T47D (cell line): ENCODE data around the gene ZNF516.

Experiments used
- DNase-seq, 2 experiments: peaks; one replicate each; pipeline versions ENCODE4 v3.0.0 to v3.0.0-alpha.2; 2011 to 2012; ENCODE audit warnings: low read depth in 1 of 2, low spot score in 1 of 2
- JUND ChIP-seq: IDR thresholded peaks from 2 replicates; pipeline ENCODE4 v1.6.1; 2012; ENCODE audit warnings: low read depth
- in situ Hi-C: cut with HindIII; loops from 2 replicates; pipeline ENCODE4 v1.10.0; 2016; ENCODE audit warnings: low sequenced_read_pairs, low pct_unique_long_range_greater_than_20kb

Gene ZNF516

DNA sequence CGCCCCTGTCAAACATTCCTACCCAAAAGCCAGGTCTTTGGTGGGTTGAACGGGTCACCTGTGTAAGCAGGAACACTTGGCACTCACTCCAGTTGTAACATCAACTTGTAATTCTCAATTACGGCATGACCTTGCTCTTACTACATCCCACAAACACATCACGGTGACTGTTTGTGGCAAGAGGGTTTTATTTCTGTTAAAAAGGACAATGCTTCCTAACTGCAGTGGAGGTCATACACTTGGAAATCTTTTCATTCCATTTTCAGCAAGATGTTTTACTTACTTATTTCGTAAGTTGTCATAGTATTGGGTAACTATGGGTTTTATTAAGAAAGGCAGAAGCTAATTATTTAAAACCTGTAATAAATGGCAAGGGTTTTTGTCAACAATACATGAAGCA, 126.1 kb downstream of the ZNF516 start:
- in situ Hi-C loops = no loop called here
- TF ChIP-seq JUND = no peak
- no peak for DNase-seq

DNA sequence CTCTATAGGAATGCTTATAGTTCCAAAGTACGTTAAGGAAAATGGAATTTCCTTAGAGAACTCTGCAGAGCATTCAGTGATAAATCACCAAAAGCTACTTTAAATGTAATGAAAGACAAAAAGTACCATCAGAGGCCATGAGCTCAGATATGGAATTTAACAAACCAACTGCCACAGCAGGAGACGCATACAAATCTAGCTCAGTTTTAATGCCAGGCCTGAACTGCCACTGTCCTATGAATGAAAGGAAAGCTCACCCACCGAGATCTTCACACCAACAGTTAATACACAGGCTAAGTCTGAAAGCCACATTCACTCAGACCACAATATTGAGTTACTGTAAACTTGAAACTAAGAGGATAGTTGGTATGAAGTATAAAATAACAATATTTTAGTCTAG, 126.8 kb downstream of the ZNF516 start:
- TF ChIP-seq JUND = no peak
- in situ Hi-C loops = no loop called here
- no peak for DNase-seq

DNA sequence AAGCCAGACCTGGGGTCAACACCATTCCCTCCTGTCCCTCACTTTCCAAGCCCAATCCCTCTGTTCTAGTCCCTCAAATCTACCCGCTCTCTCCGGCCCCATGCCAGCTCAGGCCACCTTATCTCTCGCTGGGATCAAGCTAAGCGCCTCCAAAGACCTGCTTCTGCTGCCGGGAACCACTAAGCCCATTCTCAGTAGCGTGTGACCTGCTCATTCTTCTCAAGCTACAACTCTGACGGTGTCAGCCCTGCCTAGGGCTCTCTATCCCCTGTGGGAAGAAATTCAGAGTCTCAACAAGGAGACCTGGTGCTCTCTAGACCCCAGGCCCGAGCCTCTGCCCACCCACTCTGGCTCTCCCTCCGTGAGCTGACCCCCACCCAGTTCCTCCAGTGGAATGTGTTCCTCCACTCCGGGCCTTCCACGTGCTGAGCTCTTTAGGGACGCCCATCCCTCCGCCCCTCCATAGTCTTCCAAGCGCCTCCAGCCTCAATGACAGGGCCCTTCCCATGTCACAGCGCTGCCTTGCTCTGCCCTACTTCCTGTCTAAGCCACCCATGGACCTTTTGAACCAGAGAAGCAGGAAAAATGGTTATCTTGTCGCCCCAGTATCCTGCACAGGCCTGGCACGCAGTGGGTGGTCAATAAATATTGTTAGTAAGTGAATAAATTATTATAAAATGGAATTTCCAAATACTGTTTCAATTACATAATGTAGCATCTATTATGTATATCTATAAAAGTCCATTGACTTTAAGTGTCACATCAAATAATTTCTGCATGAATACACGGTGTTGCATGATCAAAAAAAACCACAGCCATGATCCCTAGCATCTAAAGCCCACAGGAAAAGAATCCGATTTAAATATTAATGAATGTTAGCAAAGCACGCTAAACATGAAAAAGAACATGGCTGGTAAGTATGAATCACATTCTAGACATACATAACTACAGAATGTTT, 127.6 kb downstream of the ZNF516 start:
- in situ Hi-C loops = no loop called here
- no peak for DNase-seq
- TF ChIP-seq JUND = no peak

DNA sequence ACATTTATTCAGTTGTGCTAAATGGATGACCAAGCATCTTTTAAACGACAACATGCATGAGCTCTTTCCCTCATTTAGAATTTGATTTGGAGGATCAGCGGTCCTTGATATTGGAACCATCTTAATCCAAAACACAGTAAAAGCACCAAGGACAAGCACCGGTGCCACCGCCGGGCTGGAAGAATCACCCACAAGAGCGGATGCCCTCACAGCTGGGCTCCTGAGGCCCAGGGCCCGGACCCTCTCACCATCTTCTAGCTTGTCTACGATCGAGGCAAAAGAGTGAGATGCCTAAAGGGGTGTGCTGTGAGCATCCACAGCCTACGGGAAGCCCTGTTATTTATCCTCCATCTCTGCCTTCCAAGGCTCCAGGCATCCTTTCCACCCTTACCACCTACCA, 129.5 kb downstream of the ZNF516 start:
- TF ChIP-seq JUND = no peak
- DNase-seq = no peak
- in situ Hi-C loops = no loop called here

DNA sequence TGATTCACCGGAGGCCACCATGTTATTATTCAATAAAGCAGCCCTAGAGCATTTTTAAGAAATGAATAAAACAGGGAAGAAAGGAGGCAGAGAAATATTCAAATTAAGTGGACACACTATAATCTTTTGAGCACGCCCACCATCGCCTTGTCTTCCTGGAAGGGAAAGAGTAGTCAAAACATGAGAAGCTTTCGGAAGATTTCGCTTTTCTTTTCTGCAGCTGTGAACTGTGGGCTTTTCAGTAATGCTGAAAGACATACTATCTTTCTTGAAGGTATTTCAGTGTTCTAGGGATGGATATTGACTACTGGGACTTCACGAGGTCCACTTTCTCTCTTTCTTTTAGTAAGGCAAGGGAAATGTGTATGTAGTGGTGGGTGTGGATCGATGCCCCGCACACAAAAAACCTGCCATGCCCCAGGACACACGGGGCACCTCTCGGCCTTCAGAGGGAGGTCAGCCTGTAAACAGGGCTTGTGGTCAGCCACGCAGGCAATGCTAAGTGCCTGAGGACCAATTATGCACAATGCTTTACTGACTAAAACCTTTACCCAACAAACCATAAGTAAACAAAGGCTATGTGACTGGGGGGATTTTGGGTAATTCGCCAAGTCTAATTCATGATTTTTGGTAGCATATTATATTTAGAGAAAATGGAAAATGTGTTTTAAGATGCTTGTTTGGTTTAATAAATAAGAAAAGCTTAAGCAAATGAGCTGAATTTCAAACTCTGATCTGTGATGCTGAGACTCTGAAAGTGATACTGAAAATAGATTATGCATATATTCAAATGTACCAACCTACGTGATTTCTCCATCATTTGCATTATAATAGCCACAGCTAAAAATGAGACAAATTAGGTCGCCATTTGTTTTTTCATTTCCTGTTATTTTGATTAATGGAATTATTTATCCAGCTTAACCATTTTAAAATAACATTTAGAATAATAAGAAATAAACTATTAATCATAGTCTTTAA, 130.5 kb downstream of the ZNF516 start:
- in situ Hi-C loops = no loop called here
- TF ChIP-seq JUND = no peak
- no peak for DNase-seq

DNA sequence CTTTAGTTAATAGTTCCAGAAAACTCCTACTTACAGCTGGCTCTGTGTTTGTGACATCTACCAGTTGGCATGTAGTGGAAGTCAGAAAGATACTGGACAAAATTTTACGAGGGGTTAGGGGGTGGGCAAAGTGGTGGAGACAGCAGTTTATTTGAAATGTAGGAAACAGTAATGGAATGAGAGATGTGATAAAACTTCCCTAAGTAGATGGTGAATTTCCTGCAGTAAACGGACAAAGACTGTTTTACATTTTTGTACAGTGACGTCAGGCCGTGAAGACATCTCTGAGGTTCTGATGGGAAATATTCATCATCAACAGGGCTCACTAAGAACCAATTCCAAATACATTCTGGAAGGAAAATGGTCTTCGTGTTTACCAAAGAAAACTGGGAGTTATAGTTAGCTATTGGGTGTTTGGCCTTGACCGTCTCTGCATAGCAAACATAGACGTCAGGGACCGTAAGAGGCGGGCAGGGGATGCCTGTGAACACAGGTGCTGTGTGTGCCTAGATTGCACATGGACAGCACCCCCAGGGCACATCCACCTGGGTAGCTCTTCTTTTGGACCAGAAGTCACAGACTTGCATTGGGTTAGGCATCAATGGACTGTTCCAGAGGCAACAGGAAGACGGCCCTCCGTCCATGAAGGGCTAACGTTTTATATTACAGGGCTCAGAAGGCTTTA, 131.5 kb downstream of the ZNF516 start:
- no peak for TF ChIP-seq JUND
- in situ Hi-C loops = no loop called here
- no peak for DNase-seq

DNA sequence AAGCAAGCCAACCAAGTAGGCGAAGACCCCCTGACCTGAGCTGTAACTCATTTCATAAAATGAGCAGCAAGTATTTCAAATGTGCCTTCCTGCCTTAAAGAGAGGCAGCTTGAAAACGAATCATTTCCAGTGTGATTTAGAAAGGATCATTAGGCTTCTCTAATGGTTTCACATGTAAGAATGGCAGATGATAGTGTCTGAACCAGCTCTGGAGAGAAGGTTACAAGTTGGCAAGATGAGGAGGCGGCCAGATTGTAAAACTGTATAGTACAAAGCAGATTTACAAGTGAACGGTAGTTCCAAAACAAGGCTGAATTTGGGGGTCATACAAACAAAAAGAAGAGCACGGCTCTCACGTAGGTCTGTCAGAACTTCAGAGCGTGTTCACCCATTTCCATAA, 132.4 kb downstream of the ZNF516 start:
- TF ChIP-seq JUND = no peak
- no peak for DNase-seq
- in situ Hi-C loops = no loop called here

DNA sequence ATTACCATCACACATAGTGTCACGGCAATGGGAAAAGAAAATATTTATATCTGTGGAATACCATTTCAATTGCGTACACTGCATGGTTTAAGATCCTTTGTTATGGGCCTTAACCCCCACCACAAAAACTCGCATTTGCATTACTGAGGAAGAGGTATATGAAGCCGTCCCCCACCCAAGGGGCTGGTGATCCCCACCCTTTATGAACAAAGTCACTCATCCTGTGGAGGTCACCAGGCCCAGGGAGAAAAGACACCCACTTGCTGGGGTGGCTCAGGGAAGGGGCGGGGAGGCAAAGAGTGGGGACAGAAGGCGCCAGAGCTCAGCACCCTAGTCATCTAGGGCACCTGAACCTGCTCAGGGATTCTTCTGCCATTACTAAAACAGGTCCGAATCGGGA, 133.8 kb downstream of the ZNF516 start:
- DNase-seq = no peak
- TF ChIP-seq JUND = no peak
- in situ Hi-C loops = no loop called here

DNA sequence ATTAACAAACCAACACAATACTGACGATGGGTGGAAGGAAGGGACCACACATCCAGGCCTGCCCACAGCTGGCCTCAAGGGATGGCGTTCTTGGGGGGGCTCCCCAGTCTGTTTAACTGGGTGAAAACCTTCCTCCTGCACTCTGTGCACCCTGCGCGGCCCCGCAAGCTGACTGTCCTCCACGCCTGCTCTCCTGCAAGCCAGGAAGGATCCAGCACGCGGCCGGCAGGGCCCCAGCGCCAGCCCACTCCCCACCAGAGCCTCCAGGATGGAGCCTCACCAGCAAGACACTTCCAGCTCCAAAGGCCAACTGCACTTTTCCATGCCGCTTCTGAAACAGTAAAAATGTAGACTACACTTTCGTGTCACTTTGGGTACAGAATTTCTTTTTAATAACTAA, 135.1 kb downstream of the ZNF516 start:
- TF ChIP-seq JUND = no peak
- DNase-seq = no peak
- in situ Hi-C loops = no loop called here

DNA sequence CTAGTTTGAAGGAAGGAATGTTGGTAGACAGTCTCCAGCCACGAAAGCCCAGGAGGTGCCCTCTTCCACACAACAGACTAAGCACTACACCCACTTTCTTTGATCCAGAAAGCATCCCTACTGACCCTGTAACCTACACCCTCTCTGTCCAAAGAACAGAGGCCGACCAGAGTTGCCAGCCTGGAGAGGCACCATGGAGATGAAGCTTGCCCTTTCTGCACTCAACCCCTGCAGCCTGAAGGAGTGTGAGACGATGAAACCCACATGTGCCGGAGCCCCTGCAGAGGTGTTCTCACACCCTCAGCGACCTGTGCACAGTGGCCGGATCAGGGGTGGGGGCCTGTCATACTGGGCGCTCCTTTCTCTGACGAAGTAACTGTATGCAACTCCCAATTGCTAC, 136.3 kb downstream of the ZNF516 start:
- DNase-seq = no peak
- no peak for TF ChIP-seq JUND
- in situ Hi-C loops = no loop called here

DNA sequence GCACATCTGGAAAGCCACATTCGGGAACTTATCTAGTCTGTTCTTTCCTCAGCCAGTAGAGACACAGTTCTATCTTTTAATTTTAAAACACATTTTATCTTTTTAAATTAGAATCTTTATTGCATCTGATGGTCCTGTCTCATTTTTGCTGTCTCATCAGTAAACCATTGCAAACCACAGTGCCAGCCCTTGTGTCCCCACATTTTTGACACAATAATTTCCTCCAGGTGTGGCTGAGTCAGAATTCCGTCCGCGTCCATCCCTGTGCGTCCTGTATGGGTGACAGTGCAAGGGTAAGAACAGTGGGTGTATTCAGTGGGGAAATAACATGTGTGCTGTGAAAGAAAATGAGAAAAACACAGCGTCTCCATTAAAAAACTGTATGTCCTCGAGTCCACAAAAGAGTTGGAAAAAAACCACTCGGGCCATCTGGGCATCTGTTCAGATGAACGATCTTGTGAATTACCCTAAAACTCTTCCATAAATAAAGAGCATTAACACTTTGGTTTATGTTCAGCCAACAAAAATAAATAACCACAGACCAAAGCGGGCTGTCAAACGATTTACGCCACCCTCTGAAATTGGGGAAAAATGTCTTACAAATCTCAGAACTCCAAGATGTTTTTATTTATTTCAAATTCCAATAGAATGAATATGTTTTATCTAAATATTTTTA, 137.3 kb downstream of the ZNF516 start:
- no peak for DNase-seq
- no peak for TF ChIP-seq JUND
- in situ Hi-C loops = no loop called here

DNA sequence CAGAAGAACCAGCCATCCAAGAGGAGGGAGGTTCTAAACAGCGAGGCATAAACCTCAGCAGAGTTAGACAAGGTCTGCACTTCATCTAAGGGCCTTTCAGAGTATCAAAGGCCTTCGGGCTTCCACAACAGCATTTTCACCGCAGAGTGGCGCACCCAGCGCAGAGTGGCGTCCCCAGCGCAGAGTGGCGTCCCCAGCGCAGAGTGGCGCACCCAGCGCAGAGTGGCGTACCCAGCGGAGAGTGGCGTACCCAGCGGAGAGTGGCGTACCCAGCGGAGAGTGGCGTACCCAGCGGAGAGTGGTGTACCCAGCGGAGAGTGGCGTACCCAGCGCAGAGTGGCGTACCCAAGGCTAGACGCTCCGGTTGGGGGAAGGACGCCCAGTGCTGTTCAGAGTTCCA, 137.9 kb downstream of the ZNF516 start:
- no peak for DNase-seq
- no peak for TF ChIP-seq JUND
- in situ Hi-C loops = no loop called here
